CD4-positive, alpha-beta T cell treated with Interleukin-10 for 1 hour (primary cell): ENCODE results near the gene KPNA6.
"Not testable (repeated sequence)": the region's sequence is repeated elsewhere in the genome, so short reads cannot be mapped to it uniquely, and the experiment has no call there.

Source experiments
- DNase-seq: peaks from one replicate; pipeline ENCODE4 v3.0.0-alpha.2; 2020

KPNA6 gene

GRCh38 chr1:32100807-32101708 lies 6.8 kb upstream of the KPNA6 start:
- no peak for DNase-seq

GRCh38 chr1:32104127-32104526 lies 3.7 kb upstream of the KPNA6 start:
- DNase-seq, result no peak

GRCh38 chr1:32105338-32105737 lies 2.5 kb upstream of the KPNA6 start:
- no peak for DNase-seq

- no peak for DNase-seq
These were observed 1.1 kb upstream of the KPNA6 start for GRCh38 chr1:32106663-32107275.

GRCh38 chr1:32111040-32111623 lies 3.3 kb downstream of the KPNA6 start:
- DNase-seq, result no peak

GRCh38 chr1:32111789-32112188 lies 3.9 kb downstream of the KPNA6 start:
- DNase-seq, result no peak

- peak; percentile 23 for DNase-seq
These were observed 5.0 kb downstream of the KPNA6 start for GRCh38 chr1:32112806-32113375.

- not testable (repeated sequence) for DNase-seq
These were observed 5.6 kb downstream of the KPNA6 start for GRCh38 chr1:32113436-32113835.

GRCh38 chr1:32114420-32114819 lies 6.6 kb downstream of the KPNA6 start:
- no peak for DNase-seq

GRCh38 chr1:32115496-32115895 lies 7.6 kb downstream of the KPNA6 start:
- no peak for DNase-seq

GRCh38 chr1:32116531-32116930 lies 8.7 kb downstream of the KPNA6 start:
- no peak for DNase-seq

- no peak for DNase-seq
These were observed 14.3 kb downstream of the KPNA6 start for GRCh38 chr1:32122151-32122550.

GRCh38 chr1:32123361-32123760 lies 15.5 kb downstream of the KPNA6 start:
- not testable (repeated sequence) for DNase-seq

- no peak for DNase-seq
These were observed 17.5 kb downstream of the KPNA6 start for GRCh38 chr1:32125313-32125712.

- no peak for DNase-seq
These were observed 18.9 kb downstream of the KPNA6 start for GRCh38 chr1:32126770-32127169.

GRCh38 chr1:32127409-32128198 lies 19.7 kb downstream of the KPNA6 start:
- DNase-seq, result no peak

GRCh38 chr1:32128479-32128878 lies 20.6 kb downstream of the KPNA6 start:
- no peak for DNase-seq

- DNase-seq, result no peak
These were observed 21.1 kb downstream of the KPNA6 start for GRCh38 chr1:32128964-32129363.

- DNase-seq, result not testable (repeated sequence)
These were observed 26.1 kb downstream of the KPNA6 start for GRCh38 chr1:32133950-32134280.

GRCh38 chr1:32137111-32137510 lies 29.3 kb downstream of the KPNA6 start:
- DNase-seq, result no peak

GRCh38 chr1:32138965-32139364 lies 31.1 kb downstream of the KPNA6 start:
- DNase-seq, result no peak

GRCh38 chr1:32142446-32143301 lies 34.8 kb downstream of the KPNA6 start:
- no peak for DNase-seq
